SH-SY5Y (cell line): ENCODE measurements around the gene PIH1D2.

Source experiments
- GATA2 ChIP-seq: IDR thresholded peaks from 2 replicates; pipeline ENCODE4 v1.6.1; 2011; ENCODE audit warnings: mild to moderate bottlenecking, low read depth, low read length
- GATA3 ChIP-seq: IDR thresholded peaks from 2 replicates; pipeline ENCODE4 v1.6.1; 2011; ENCODE audit warnings: low read depth, mild to moderate bottlenecking, low read length, moderate library complexity

GRCh38 chr11:112057170-112057569, 16.6 kb downstream of the PIH1D2 start:
- no peak for TF ChIP-seq GATA2
- no peak for TF ChIP-seq GATA3
